Esophagus muscularis mucosa (tissue), 3 donors: ENCODE data around the gene MRPL46.
"Not testable (repeated sequence)": the region's sequence is repeated elsewhere in the genome, so short reads cannot be mapped to it uniquely, and the experiment has no call there.

ENCODE experiments used
- POLR2A ChIP-seq: fragments of 450-650 bp; IDR thresholded peaks from one replicate; pipeline ENCODE4 v1.6.1; 2017; ENCODE audit warnings: antibody characterized with exemption, moderate library complexity, mild to moderate bottlenecking, low read depth
- TF ChIP-seq, protein P1 (sequence below), 3 experiments: fragments of 200-600 bp in 2 of 3; fragments of 450-650 bp in 1 of 3; sonication (generic) in 2 of 3; IDR thresholded peaks; one replicate each; pipeline ENCODE4 v1.5.1; 2017 to 2019; ENCODE audit warnings: antibody characterized with exemption in 3 of 3, mild to moderate bottlenecking in 2 of 3, moderate library complexity in 1 of 3

DNA sequence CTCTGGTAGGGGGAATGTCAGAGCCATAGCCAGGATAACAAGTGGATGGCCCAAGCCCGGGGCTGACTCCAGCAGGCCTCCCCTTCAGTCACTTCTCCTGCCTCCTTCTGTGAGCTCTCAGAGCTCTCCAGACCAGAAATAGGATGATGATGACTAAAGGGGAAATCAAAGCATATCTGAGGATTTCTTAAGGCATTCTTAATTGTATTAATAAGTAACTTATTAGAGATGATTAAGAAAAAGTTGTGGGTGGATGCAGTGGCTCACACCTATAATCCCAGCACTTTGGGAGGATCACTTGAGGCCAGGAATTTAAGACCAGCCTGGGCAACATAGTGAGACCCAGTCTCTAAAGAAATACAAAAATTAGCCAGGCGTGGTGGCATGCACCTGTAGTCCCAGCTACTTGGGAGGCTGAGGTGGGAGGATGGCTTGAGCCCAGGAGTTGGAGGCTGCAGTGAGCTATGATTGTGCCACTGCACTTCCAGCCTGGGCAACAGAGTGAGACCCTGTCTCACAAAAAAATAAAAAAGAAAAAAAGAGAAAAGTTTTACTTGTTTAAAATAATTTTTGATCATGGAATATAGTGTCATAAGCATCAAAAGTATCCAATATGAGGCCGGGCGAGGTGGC lies 6.6 kb upstream of the MRPL46 start:
- TF ChIP-seq, protein P1, sequence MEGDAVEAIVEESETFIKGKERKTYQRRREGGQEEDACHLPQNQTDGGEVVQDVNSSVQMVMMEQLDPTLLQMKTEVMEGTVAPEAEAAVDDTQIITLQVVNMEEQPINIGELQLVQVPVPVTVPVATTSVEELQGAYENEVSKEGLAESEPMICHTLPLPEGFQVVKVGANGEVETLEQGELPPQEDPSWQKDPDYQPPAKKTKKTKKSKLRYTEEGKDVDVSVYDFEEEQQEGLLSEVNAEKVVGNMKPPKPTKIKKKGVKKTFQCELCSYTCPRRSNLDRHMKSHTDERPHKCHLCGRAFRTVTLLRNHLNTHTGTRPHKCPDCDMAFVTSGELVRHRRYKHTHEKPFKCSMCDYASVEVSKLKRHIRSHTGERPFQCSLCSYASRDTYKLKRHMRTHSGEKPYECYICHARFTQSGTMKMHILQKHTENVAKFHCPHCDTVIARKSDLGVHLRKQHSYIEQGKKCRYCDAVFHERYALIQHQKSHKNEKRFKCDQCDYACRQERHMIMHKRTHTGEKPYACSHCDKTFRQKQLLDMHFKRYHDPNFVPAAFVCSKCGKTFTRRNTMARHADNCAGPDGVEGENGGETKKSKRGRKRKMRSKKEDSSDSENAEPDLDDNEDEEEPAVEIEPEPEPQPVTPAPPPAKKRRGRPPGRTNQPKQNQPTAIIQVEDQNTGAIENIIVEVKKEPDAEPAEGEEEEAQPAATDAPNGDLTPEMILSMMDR (IDR thresholded peaks at IDR 0.05), result not testable (repeated sequence)
- not testable (repeated sequence) for TF ChIP-seq POLR2A
